Hepatocyte (in vitro differentiated cells): ENCODE measurements around the gene PAX3. TPM values are rescaled to one million over a fixed set of nuclear protein-coding genes. Genes with fewer than 3 reads are reported as not detected.

Experiments used
- DNase-seq: peaks from one replicate; pipeline ENCODE4 v3.0.0-alpha.2; 2016; ENCODE audit warnings: low spot score
- H2AFZ ChIP-seq: fragments of 200-600 bp; sonication (generic); 2 replicates; pipeline ENCODE4 v1.6.0; 2016; ENCODE audit warnings: antibody characterized with exemption, mild to moderate bottlenecking
- H3K27ac ChIP-seq: fragments of 200-600 bp; sonication (generic); 2 replicates; pipeline ENCODE4 v1.5.1; 2016; ENCODE audit warnings: mild to moderate bottlenecking
- H3K27me3 ChIP-seq: fragments of 200-600 bp; sonication (generic); 2 replicates; pipeline ENCODE4 v1.6.1; 2016
- H3K36me3 ChIP-seq: fragments of 200-600 bp; sonication (generic); replicated peaks from 2 replicates; pipeline ENCODE4 v1.5.1; 2016; ENCODE audit warnings: low read depth; ENCODE audit not compliant: insufficient read depth
- H3K4me1 ChIP-seq: fragments of 200-600 bp; sonication (generic); 2 replicates; pipeline ENCODE4 v1.5.1; 2016; ENCODE audit warnings: mild to moderate bottlenecking, moderate library complexity; ENCODE audit not compliant: insufficient read depth
- H3K4me2 ChIP-seq: fragments of 200-600 bp; sonication (generic); 2 replicates; pipeline ENCODE4 v1.6.0; 2016
- H3K4me3 ChIP-seq: fragments of 200-600 bp; sonication (generic); 2 replicates; pipeline ENCODE4 v1.5.1; 2016; ENCODE audit warnings: mild to moderate bottlenecking
- H3K79me2 ChIP-seq: fragments of 200-600 bp; sonication (generic); 2 replicates; pipeline ENCODE4 v1.6.0; 2017; ENCODE audit warnings: mild to moderate bottlenecking
- H3K9me2 ChIP-seq: fragments of 200-600 bp; sonication (generic); replicated peaks from 2 replicates; pipeline ENCODE4 v1.6.0; 2017; ENCODE audit warnings: mild to moderate bottlenecking; ENCODE audit not compliant: insufficient read depth
- H3K9me3 ChIP-seq: fragments of 200-600 bp; sonication (generic); 2 replicates; pipeline ENCODE4 v1.5.1; 2016; ENCODE audit warnings: low read depth, mild to moderate bottlenecking
- H4K20me1 ChIP-seq: fragments of 200-600 bp; sonication (generic); 2 replicates; pipeline ENCODE4 v1.6.0; 2016; ENCODE audit warnings: mild to moderate bottlenecking; ENCODE audit not compliant: insufficient read depth, poor library complexity, severe bottlenecking
- CTCF ChIP-seq: fragments of 200-600 bp; sonication (generic); IDR thresholded peaks from 2 replicates; pipeline ENCODE4 v1.5.1; 2016; ENCODE audit warnings: antibody characterized with exemption, mild to moderate bottlenecking; ENCODE audit not compliant: poor library complexity
- EZH2 ChIP-seq: fragments of 200-600 bp; sonication (generic); IDR thresholded peaks from 2 replicates; pipeline ENCODE4 v1.6.1; 2016; ENCODE audit warnings: antibody characterized with exemption, mild to moderate bottlenecking, borderline replicate concordance
- EZH2phosphoT487 ChIP-seq: fragments of 200-600 bp; sonication (generic); IDR thresholded peaks from one replicate; pipeline ENCODE4 v1.6.1; 2018; ENCODE audit warnings: antibody characterized with exemption, mild to moderate bottlenecking, low read depth, moderate library complexity; ENCODE audit not compliant: unreplicated experiment, severe bottlenecking
- WGBS: methylation state at CpG from one replicate; pipeline ENCODE4 v1.1.6; 2016; ENCODE audit warnings: low lambda C conversion rate; ENCODE audit errors: missing lambda C conversion rate; 5-methylcytosine and 5-hydroxymethylcytosine counted together
- polyA plus RNA-seq: library from polyadenylated mRNA; unstranded; fragments of >200 nt; fragmentation: Nextera tagmentation; extraction: Ambion mirVana; gene quantifications from 2 replicates; pipeline ENCODE4 v1.2.1, GENCODE V29; 2016
- total RNA-seq: library from RNA; depleted of rRNA; stranded (reverse); fragments of >200 nt; gene quantifications from 2 replicates; pipeline ENCODE4 v1.2.3, GENCODE V29; 2014

The PAX3 gene
- total RNA-seq (not detected in 2 replicates), polyA plus RNA-seq (not detected in 2 replicates)

GRCh38 chr2:222298311-222299150, at the start of gene PAX3:
PAX3 (minus strand) TSS chr2:222298998; CDS start chr2:222298615, 383 bp downstream.
- peaks cover 99% of the 10 kb centered on the region for H3K27me3 ChIP-seq
- no peak for DNase-seq
- H3K4me1 ChIP-seq: peaks cover 6% of the 10 kb centered on the region
- WGBS: 2% methylated on average over 54 of the region's 63 CpGs
- no peaks in the 10 kb centered on the region for H3K9me3 ChIP-seq
- H3K36me3 ChIP-seq: no peaks in the 10 kb centered on the region
- no peak within 1 kb of the TSS for H2AFZ ChIP-seq
- no peaks in the 10 kb centered on the region for H3K9me2 ChIP-seq
- H3K27ac ChIP-seq: no peak within 1 kb of the TSS
- H3K79me2 ChIP-seq: no peaks in the 10 kb centered on the region
- peak; percentile 98 for TF ChIP-seq EZH2
- no peak for TF ChIP-seq CTCF
- no peak for TF ChIP-seq EZH2phosphoT487
- H4K20me1 ChIP-seq: no peaks in the 10 kb centered on the region
- no peak within 1 kb of the TSS for H3K4me3 ChIP-seq
- peak within 1 kb of the TSS; percentile 65 for H3K4me2 ChIP-seq

- no peaks in the 10 kb centered on the region for H3K79me2 ChIP-seq
- no peaks in the 10 kb centered on the region for H4K20me1 ChIP-seq
- H3K9me3 ChIP-seq: no peaks in the 10 kb centered on the region
- WGBS: 68% methylated on average over 1 of the region's 1 CpG
- no peaks in the 10 kb centered on the region for H3K4me1 ChIP-seq
- H2AFZ ChIP-seq: no peak overlapping the region
- DNase-seq: no peak
- no peak for TF ChIP-seq CTCF
- TF ChIP-seq EZH2: no peak
- TF ChIP-seq EZH2phosphoT487: no peak
- H3K9me2 ChIP-seq: no peaks in the 10 kb centered on the region
- H3K27me3 ChIP-seq: no peaks in the 10 kb centered on the region
- no peak overlapping the region for H3K4me2 ChIP-seq
- H3K27ac ChIP-seq: no peak overlapping the region
- no peak overlapping the region for H3K4me3 ChIP-seq
- H3K36me3 ChIP-seq: no peaks in the 10 kb centered on the region
Observed at GRCh38 chr2:222341331-222341730, 42.5 kb upstream of the PAX3 start.

GRCh38 chr2:222338374-222338773, 39.6 kb upstream of the PAX3 start:
- Histone ChIP-seq H3K4me3 (no peak overlapping the region), H3K27me3 (no peaks in the 10 kb centered on the region), H3K9me3 (no peaks in the 10 kb centered on the region), H3K4me2 (no peak overlapping the region), H3K9me2 (no peaks in the 10 kb centered on the region), H4K20me1 (no peaks in the 10 kb centered on the region), H3K27ac (no peak overlapping the region), H3K4me1 (no peaks in the 10 kb centered on the region), H2AFZ (no peak overlapping the region), H3K79me2 (no peaks in the 10 kb centered on the region), H3K36me3 (no peaks in the 10 kb centered on the region)
- TF ChIP-seq CTCF: no peak
- no peak for TF ChIP-seq EZH2
- no peak for TF ChIP-seq EZH2phosphoT487
- no peak for DNase-seq
- 95% methylated on average over 1 of the region's 1 CpG for WGBS
